Endothelial cell of umbilical vein (primary cell): ENCODE results near the gene HCRTR2. TPM values are rescaled to one million over a fixed set of nuclear protein-coding genes. Genes with fewer than 3 reads are reported as not detected.

ENCODE experiments used
- BruUV-seq: library from RNA; stranded (reverse); fragments of 400-500 nt; replicated peaks from 2 replicates; lab custom pipeline; 2021; lab: Mats Ljungman, UMichigan
- CTCF ChIA-PET: fragments of 300-600, 350-600 bp; sonication (Branson Sonifier 250); formaldehyde crosslinking; loops from one replicate; lab custom pipeline; 2021; ENCODE audit warnings: antibody characterized with exemption, inconsistent platforms; lab: Charles Lee
- POLR2A ChIA-PET: fragments of 300-600, 350-600 bp; sonication (Branson Sonifier 250); formaldehyde crosslinking; loops from one replicate; lab custom pipeline; 2021; ENCODE audit warnings: antibody characterized with exemption, inconsistent platforms; lab: Charles Lee
- DNase-seq: peaks from one replicate; pipeline ENCODE4 v3.0.0-alpha.2; 2011; ENCODE audit warnings: low read depth, low spot score
- FAIRE-seq: peaks from 2 replicates; lab custom pipeline; 2011; peaks lifted over from hg19 to GRCh38; lab: Jason Lieb, UNC
- H2AFZ ChIP-seq: 2 replicates; pipeline ENCODE4 v1.6.0; 2012; ENCODE audit warnings: low read depth, low read length, control low read depth, inconsistent platforms
- H3K27ac ChIP-seq: 2 replicates; pipeline ENCODE4 v1.5.1; 2011; ENCODE audit warnings: low read depth, mild to moderate bottlenecking, control low read depth, low read length, moderate library complexity; ENCODE audit not compliant: insufficient read depth
- H3K27me3 ChIP-seq, 2 experiments: 2 replicates each; pipeline versions ENCODE4 v1.6.0 to v1.6.1; 2011; ENCODE audit warnings: low read length in 2 of 2, mixed read lengths in 1 of 2; ENCODE audit not compliant: control insufficient read depth in 2 of 2, insufficient read depth in 2 of 2
- H3K36me3 ChIP-seq, 2 experiments: 2 replicates in 1 of 2; 3 replicates in 1 of 2; pipeline ENCODE4 v1.5.1; 2011; ENCODE audit warnings: low read length in 2 of 2, mild to moderate bottlenecking in 1 of 2, moderate library complexity in 1 of 2; ENCODE audit not compliant: control insufficient read depth in 2 of 2, insufficient read depth in 2 of 2; ENCODE audit errors: extremely low read depth in 1 of 2
- H3K4me1 ChIP-seq: 3 replicates; pipeline ENCODE4 v1.5.1; 2011; ENCODE audit warnings: mild to moderate bottlenecking, low read length; ENCODE audit not compliant: control insufficient read depth, insufficient read depth; ENCODE audit errors: extremely low read depth
- H3K4me2 ChIP-seq: 2 replicates; pipeline ENCODE4 v1.6.1; 2011; ENCODE audit warnings: low read length, control low read depth, mixed read lengths; ENCODE audit not compliant: insufficient read depth
- H3K4me3 ChIP-seq, 3 experiments: fragments of 200-600 bp in 1 of 3; sonication (generic), shearing (Covaris generic) in 1 of 3; replicated peaks in 1 of 3; 2 replicates each; pipeline ENCODE4 v1.5.1; 2011 to 2016; ENCODE audit warnings: control low read depth in 3 of 3, low read length in 3 of 3, mild to moderate bottlenecking in 2 of 3, inconsistent platforms in 1 of 3, low read depth in 1 of 3, moderate library complexity in 1 of 3; ENCODE audit not compliant: insufficient read depth in 1 of 3
- H3K79me2 ChIP-seq: 2 replicates; pipeline ENCODE4 v1.6.0; 2012; ENCODE audit warnings: low read length, inconsistent platforms; ENCODE audit not compliant: control insufficient read depth, insufficient read depth
- H3K9ac ChIP-seq: replicated peaks from 2 replicates; pipeline ENCODE3; 2011; ENCODE audit warnings: low read length, control low read depth; ENCODE audit not compliant: insufficient read depth; ENCODE audit errors: extremely low read depth
- H3K9me1 ChIP-seq: replicated peaks from 3 replicates; pipeline ENCODE4 v1.6.0; 2011; ENCODE audit warnings: mild to moderate bottlenecking, low read length; ENCODE audit not compliant: control insufficient read depth, insufficient read depth; ENCODE audit errors: extremely low read depth
- H3K9me3 ChIP-seq: replicated peaks from 2 replicates; pipeline ENCODE4 v1.5.1; 2012; ENCODE audit warnings: low read length, inconsistent platforms; ENCODE audit not compliant: control insufficient read depth, insufficient read depth
- H4K20me1 ChIP-seq: replicated peaks from 2 replicates; pipeline ENCODE3; 2011; ENCODE audit warnings: mild to moderate bottlenecking, low read length; ENCODE audit not compliant: control insufficient read depth, insufficient read depth; ENCODE audit errors: extremely low read depth
- CTCF ChIP-seq, 2 donors: IDR thresholded peaks; 1 replicate in 1 of 2; 2 replicates in 1 of 2; pipeline ENCODE4 v1.5.1; 2011; ENCODE audit warnings: low read length in 2 of 2, mild to moderate bottlenecking in 2 of 2, moderate library complexity in 2 of 2, control low read depth in 1 of 2, inconsistent platforms in 1 of 2, low read depth in 1 of 2; ENCODE audit not compliant: insufficient read depth in 1 of 2; ENCODE audit errors: extremely low read depth in 1 of 2
- EZH2 ChIP-seq: IDR thresholded peaks from 2 replicates; pipeline ENCODE4 v1.6.1; 2012; ENCODE audit warnings: borderline replicate concordance, low read depth, mild to moderate bottlenecking, moderate library complexity, low read length, inconsistent platforms; ENCODE audit not compliant: severe bottlenecking
- FOS ChIP-seq: IDR thresholded peaks from 2 replicates; pipeline ENCODE4 v1.6.1; 2011; ENCODE audit warnings: mild to moderate bottlenecking, low read length, moderate library complexity, borderline replicate concordance; ENCODE audit not compliant: insufficient read depth
- GATA2 ChIP-seq: IDR thresholded peaks from 2 replicates; pipeline ENCODE4 v1.7.0; 2011; ENCODE audit warnings: low read depth, mild to moderate bottlenecking, moderate library complexity, mixed read lengths, low read length; ENCODE audit not compliant: insufficient read length, insufficient read depth
- JUN ChIP-seq: IDR thresholded peaks from 2 replicates; pipeline ENCODE4 v1.6.1; 2011; ENCODE audit warnings: borderline replicate concordance, low read depth; ENCODE audit not compliant: insufficient read length, insufficient read depth
- MAX ChIP-seq: IDR thresholded peaks from 2 replicates; pipeline ENCODE4 v1.6.1; 2011; ENCODE audit not compliant: insufficient read depth, insufficient read length
- MYC ChIP-seq: IDR thresholded peaks from one replicate; pipeline ENCODE4 v1.6.1; 2011; ENCODE audit warnings: mild to moderate bottlenecking, low read depth, low read length
- POLR2A ChIP-seq: IDR thresholded peaks from 2 replicates; pipeline ENCODE4 v1.6.1; 2012; ENCODE audit warnings: low read depth, mild to moderate bottlenecking, control low read depth, low read length
- POLR2AphosphoS5 ChIP-seq: IDR thresholded peaks from 2 replicates; pipeline ENCODE4 v1.6.1; 2012; ENCODE audit warnings: low read depth, mild to moderate bottlenecking, control low read depth, low read length, moderate library complexity; ENCODE audit not compliant: insufficient read depth
- dilution Hi-C: fragments of 300-500 bp; cut with MboI; formaldehyde crosslinking; loops from one replicate; pipeline ENCODE4 v1.15.0; 2019; ENCODE audit warnings: low sequenced_read_pairs; ENCODE audit not compliant: extremely low pct_ligation_motif_present
- intact Hi-C: fragments of 100-400 bp; cut with micrococcal nuclease; formaldehyde crosslinking; loops from one replicate; pipeline ENCODE4 v1.10.0; 2022
- polyA plus RNA-seq, 4 experiments: library from polyadenylated mRNA; depleted of rRNA in 3 of 4; stranded (reverse) in 3 of 4; unstranded in 1 of 4; fragments of >200 nt; gene quantifications; 2 replicates each; pipeline versions ENCODE4 v1.2.1 to v1.2.3, GENCODE V29; 2011 to 2012; ENCODE audit warnings: missing spikeins in 1 of 4
- total RNA-seq: library from RNA; stranded (reverse); gene quantifications from 2 replicates; pipeline ENCODE4 v1.2.3, GENCODE V29; 2021

HCRTR2 gene
- total and polyA plus RNA-seq, 2 donors (not counting 3 experiments of a cell fraction or from before 2014, with no cell fraction given), result not detected

GRCh38 chr6:55277646-55278045 lies 103.3 kb downstream of the HCRTR2 start:
- no peak overlapping the region for H3K9ac ChIP-seq
- H3K27ac ChIP-seq, result no peak overlapping the region
- DNase-seq, result no peak
- no peaks in the 10 kb centered on the region for H3K4me1 ChIP-seq
- no peak overlapping the region for H2AFZ ChIP-seq
- no peak for TF ChIP-seq POLR2AphosphoS5
- TF ChIP-seq FOS, result no peak
- no peak for TF ChIP-seq MYC
- TF ChIP-seq CTCF (IDR thresholded peaks at IDR 0.05; ENCODE audit: extremely low read depth in 1 of 2, insufficient read depth in 1 of 2, low read depth in 1 of 2, low read length in 2 of 2), result no peak
- TF ChIP-seq JUN, result no peak
- TF ChIP-seq MAX, result no peak
- no peak for TF ChIP-seq GATA2
- no peak for TF ChIP-seq POLR2A
- TF ChIP-seq EZH2, result no peak
- H3K79me2 ChIP-seq, result no peaks in the 10 kb centered on the region
- BruUV-seq, result no TSS peak
- H3K27me3 ChIP-seq, result peaks cover 0 to 2% of the 10 kb centered on the region in 2 experiments
- intact Hi-C loops, result loop anchor here (1.0 to 10.0 kb wide), 5 partner anchors 167 to 1317 kb away; no protein-coding TSS in a partner anchor
- no peaks in the 10 kb centered on the region for H3K9me3 ChIP-seq
- ChIA-PET CTCF (interaction anchor here (1.2 to 2.9 kb wide), 5 partner anchors 8 to 622 kb away, joined by 3 to 20 read pairs (median 3); no protein-coding TSS in a partner anchor), POLR2A (no interaction called here)
- H3K4me2 ChIP-seq, result no peak overlapping the region
- dilution Hi-C loops, result no loop called here
- no peaks in the 10 kb centered on the region for H4K20me1 ChIP-seq
- H3K9me1 ChIP-seq, result no peaks in the 10 kb centered on the region
- H3K36me3 ChIP-seq, result no peaks in the 10 kb centered on the region
- no peak overlapping the region for H3K4me3 ChIP-seq
- FAIRE-seq, result no peak
